Endothelial cell of umbilical vein (primary cell): ENCODE measurements around the gene NRP2. TPM values are rescaled to one million over a fixed set of nuclear protein-coding genes. Genes with fewer than 3 reads are reported as not detected.

ENCODE experiments used
- BruUV-seq: library from RNA; stranded (reverse); fragments of 400-500 nt; replicated peaks from 2 replicates; lab custom pipeline; 2021; lab: Mats Ljungman, UMichigan
- CTCF ChIA-PET: fragments of 300-600, 350-600 bp; sonication (Branson Sonifier 250); formaldehyde crosslinking; loops from one replicate; lab custom pipeline; 2021; ENCODE audit warnings: antibody characterized with exemption, inconsistent platforms; lab: Charles Lee
- POLR2A ChIA-PET: fragments of 300-600, 350-600 bp; sonication (Branson Sonifier 250); formaldehyde crosslinking; loops from one replicate; lab custom pipeline; 2021; ENCODE audit warnings: antibody characterized with exemption, inconsistent platforms; lab: Charles Lee
- DNase-seq: peaks from one replicate; pipeline ENCODE4 v3.0.0-alpha.2; 2011; ENCODE audit warnings: low read depth, low spot score
- FAIRE-seq: peaks from 2 replicates; lab custom pipeline; 2011; peaks lifted over from hg19 to GRCh38; lab: Jason Lieb, UNC
- H2AFZ ChIP-seq: 2 replicates; pipeline ENCODE4 v1.6.0; 2012; ENCODE audit warnings: low read depth, low read length, control low read depth, inconsistent platforms
- H3K27ac ChIP-seq: 2 replicates; pipeline ENCODE4 v1.5.1; 2011; ENCODE audit warnings: low read depth, mild to moderate bottlenecking, control low read depth, low read length, moderate library complexity; ENCODE audit not compliant: insufficient read depth
- H3K27me3 ChIP-seq, 2 experiments: 2 replicates each; pipeline versions ENCODE4 v1.6.0 to v1.6.1; 2011; ENCODE audit warnings: low read length in 2 of 2, mixed read lengths in 1 of 2; ENCODE audit not compliant: control insufficient read depth in 2 of 2, insufficient read depth in 2 of 2
- H3K36me3 ChIP-seq, 2 experiments: 2 replicates in 1 of 2; 3 replicates in 1 of 2; pipeline ENCODE4 v1.5.1; 2011; ENCODE audit warnings: low read length in 2 of 2, mild to moderate bottlenecking in 1 of 2, moderate library complexity in 1 of 2; ENCODE audit not compliant: control insufficient read depth in 2 of 2, insufficient read depth in 2 of 2; ENCODE audit errors: extremely low read depth in 1 of 2
- H3K4me1 ChIP-seq: 3 replicates; pipeline ENCODE4 v1.5.1; 2011; ENCODE audit warnings: mild to moderate bottlenecking, low read length; ENCODE audit not compliant: control insufficient read depth, insufficient read depth; ENCODE audit errors: extremely low read depth
- H3K4me2 ChIP-seq: 2 replicates; pipeline ENCODE4 v1.6.1; 2011; ENCODE audit warnings: low read length, control low read depth, mixed read lengths; ENCODE audit not compliant: insufficient read depth
- H3K4me3 ChIP-seq, 3 experiments: fragments of 200-600 bp in 1 of 3; sonication (generic), shearing (Covaris generic) in 1 of 3; replicated peaks in 1 of 3; 2 replicates each; pipeline ENCODE4 v1.5.1; 2011 to 2016; ENCODE audit warnings: control low read depth in 3 of 3, low read length in 3 of 3, mild to moderate bottlenecking in 2 of 3, inconsistent platforms in 1 of 3, low read depth in 1 of 3, moderate library complexity in 1 of 3; ENCODE audit not compliant: insufficient read depth in 1 of 3
- H3K79me2 ChIP-seq: 2 replicates; pipeline ENCODE4 v1.6.0; 2012; ENCODE audit warnings: low read length, inconsistent platforms; ENCODE audit not compliant: control insufficient read depth, insufficient read depth
- H3K9ac ChIP-seq: replicated peaks from 2 replicates; pipeline ENCODE3; 2011; ENCODE audit warnings: low read length, control low read depth; ENCODE audit not compliant: insufficient read depth; ENCODE audit errors: extremely low read depth
- H3K9me1 ChIP-seq: replicated peaks from 3 replicates; pipeline ENCODE4 v1.6.0; 2011; ENCODE audit warnings: mild to moderate bottlenecking, low read length; ENCODE audit not compliant: control insufficient read depth, insufficient read depth; ENCODE audit errors: extremely low read depth
- H3K9me3 ChIP-seq: replicated peaks from 2 replicates; pipeline ENCODE4 v1.5.1; 2012; ENCODE audit warnings: low read length, inconsistent platforms; ENCODE audit not compliant: control insufficient read depth, insufficient read depth
- H4K20me1 ChIP-seq: replicated peaks from 2 replicates; pipeline ENCODE3; 2011; ENCODE audit warnings: mild to moderate bottlenecking, low read length; ENCODE audit not compliant: control insufficient read depth, insufficient read depth; ENCODE audit errors: extremely low read depth
- EZH2 ChIP-seq: IDR thresholded peaks from 2 replicates; pipeline ENCODE4 v1.6.1; 2012; ENCODE audit warnings: borderline replicate concordance, low read depth, mild to moderate bottlenecking, moderate library complexity, low read length, inconsistent platforms; ENCODE audit not compliant: severe bottlenecking
- FOS ChIP-seq: IDR thresholded peaks from 2 replicates; pipeline ENCODE4 v1.6.1; 2011; ENCODE audit warnings: mild to moderate bottlenecking, low read length, moderate library complexity, borderline replicate concordance; ENCODE audit not compliant: insufficient read depth
- GATA2 ChIP-seq: IDR thresholded peaks from 2 replicates; pipeline ENCODE4 v1.7.0; 2011; ENCODE audit warnings: low read depth, mild to moderate bottlenecking, moderate library complexity, mixed read lengths, low read length; ENCODE audit not compliant: insufficient read length, insufficient read depth
- JUN ChIP-seq: IDR thresholded peaks from 2 replicates; pipeline ENCODE4 v1.6.1; 2011; ENCODE audit warnings: borderline replicate concordance, low read depth; ENCODE audit not compliant: insufficient read length, insufficient read depth
- MYC ChIP-seq: IDR thresholded peaks from one replicate; pipeline ENCODE4 v1.6.1; 2011; ENCODE audit warnings: mild to moderate bottlenecking, low read depth, low read length
- POLR2A ChIP-seq: IDR thresholded peaks from 2 replicates; pipeline ENCODE4 v1.6.1; 2012; ENCODE audit warnings: low read depth, mild to moderate bottlenecking, control low read depth, low read length
- POLR2AphosphoS5 ChIP-seq: IDR thresholded peaks from 2 replicates; pipeline ENCODE4 v1.6.1; 2012; ENCODE audit warnings: low read depth, mild to moderate bottlenecking, control low read depth, low read length, moderate library complexity; ENCODE audit not compliant: insufficient read depth
- dilution Hi-C: fragments of 300-500 bp; cut with MboI; formaldehyde crosslinking; loops from one replicate; pipeline ENCODE4 v1.15.0; 2019; ENCODE audit warnings: low sequenced_read_pairs; ENCODE audit not compliant: extremely low pct_ligation_motif_present
- intact Hi-C: fragments of 100-400 bp; cut with micrococcal nuclease; formaldehyde crosslinking; loops from one replicate; pipeline ENCODE4 v1.10.0; 2022
- polyA plus RNA-seq, 4 experiments: library from polyadenylated mRNA; depleted of rRNA in 3 of 4; stranded (reverse) in 3 of 4; unstranded in 1 of 4; fragments of >200 nt; gene quantifications; 2 replicates each; pipeline versions ENCODE4 v1.2.1 to v1.2.3, GENCODE V29; 2011 to 2012; ENCODE audit warnings: missing spikeins in 1 of 4
- total RNA-seq: library from RNA; stranded (reverse); gene quantifications from 2 replicates; pipeline ENCODE4 v1.2.3, GENCODE V29; 2021
- TF ChIP-seq, protein P1 (sequence below), 2 donors: IDR thresholded peaks; 1 replicate in 1 of 2; 2 replicates in 1 of 2; pipeline ENCODE4 v1.5.1; 2011; ENCODE audit warnings: low read length in 2 of 2, mild to moderate bottlenecking in 2 of 2, moderate library complexity in 2 of 2, control low read depth in 1 of 2, inconsistent platforms in 1 of 2, low read depth in 1 of 2; ENCODE audit not compliant: insufficient read depth in 1 of 2; ENCODE audit errors: extremely low read depth in 1 of 2
- TF ChIP-seq, protein P2 (sequence below): IDR thresholded peaks from 2 replicates; pipeline ENCODE4 v1.6.1; 2011; ENCODE audit not compliant: insufficient read depth, insufficient read length

NRP2 gene
- total and polyA plus RNA-seq, 2 donors (not counting 3 experiments of a cell fraction or from before 2014, with no cell fraction given): 160 to 240 TPM

GRCh38 chr2:205640716-205641115, 41.6 kb upstream of the NRP2 start:
- no peak for DNase-seq

More at GRCh38 chr2:205640716-205641115, 41.6 kb upstream of the NRP2 start:
- Histone ChIP-seq H3K4me3 (no peak overlapping the region), H4K20me1 (no peaks in the 10 kb centered on the region), H3K27me3 (peaks cover 2 to 5% of the 10 kb centered on the region in 2 experiments), H3K9me3 (no peaks in the 10 kb centered on the region), H3K36me3 (no peaks in the 10 kb centered on the region), H3K4me2 (no peak overlapping the region), H3K79me2 (no peaks in the 10 kb centered on the region), H3K4me1 (no peaks in the 10 kb centered on the region), H3K9me1 (no peaks in the 10 kb centered on the region), H3K27ac (no peak overlapping the region), H2AFZ (no peak overlapping the region), H3K9ac (no peak overlapping the region)
- ChIA-PET CTCF (interaction anchor here (0.7 to 1.7 kb wide), 3 partner anchors 9 to 216 kb away, joined by 3 to 5 read pairs (median 4); no protein-coding TSS in a partner anchor), POLR2A (no interaction called here)
- intact Hi-C loops (no loop called here), dilution Hi-C loops (no loop called here)
- FAIRE-seq: no peak
- TF ChIP-seq POLR2A (no peak), GATA2 (no peak), JUN (no peak), MYC (no peak), EZH2 (no peak), POLR2AphosphoS5 (no peak), FOS (no peak)
- TF ChIP-seq, protein P1, sequence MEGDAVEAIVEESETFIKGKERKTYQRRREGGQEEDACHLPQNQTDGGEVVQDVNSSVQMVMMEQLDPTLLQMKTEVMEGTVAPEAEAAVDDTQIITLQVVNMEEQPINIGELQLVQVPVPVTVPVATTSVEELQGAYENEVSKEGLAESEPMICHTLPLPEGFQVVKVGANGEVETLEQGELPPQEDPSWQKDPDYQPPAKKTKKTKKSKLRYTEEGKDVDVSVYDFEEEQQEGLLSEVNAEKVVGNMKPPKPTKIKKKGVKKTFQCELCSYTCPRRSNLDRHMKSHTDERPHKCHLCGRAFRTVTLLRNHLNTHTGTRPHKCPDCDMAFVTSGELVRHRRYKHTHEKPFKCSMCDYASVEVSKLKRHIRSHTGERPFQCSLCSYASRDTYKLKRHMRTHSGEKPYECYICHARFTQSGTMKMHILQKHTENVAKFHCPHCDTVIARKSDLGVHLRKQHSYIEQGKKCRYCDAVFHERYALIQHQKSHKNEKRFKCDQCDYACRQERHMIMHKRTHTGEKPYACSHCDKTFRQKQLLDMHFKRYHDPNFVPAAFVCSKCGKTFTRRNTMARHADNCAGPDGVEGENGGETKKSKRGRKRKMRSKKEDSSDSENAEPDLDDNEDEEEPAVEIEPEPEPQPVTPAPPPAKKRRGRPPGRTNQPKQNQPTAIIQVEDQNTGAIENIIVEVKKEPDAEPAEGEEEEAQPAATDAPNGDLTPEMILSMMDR (IDR thresholded peaks at IDR 0.05; ENCODE audit: extremely low read depth in 1 of 2, insufficient read depth in 1 of 2, low read depth in 1 of 2, low read length in 2 of 2): no peak
- TF ChIP-seq, protein P2, sequence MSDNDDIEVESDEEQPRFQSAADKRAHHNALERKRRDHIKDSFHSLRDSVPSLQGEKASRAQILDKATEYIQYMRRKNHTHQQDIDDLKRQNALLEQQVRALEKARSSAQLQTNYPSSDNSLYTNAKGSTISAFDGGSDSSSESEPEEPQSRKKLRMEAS: no peak
- no TSS peak for BruUV-seq
